Measurements from ENCODE around the gene PFN1.

Gene PFN1

DNA sequence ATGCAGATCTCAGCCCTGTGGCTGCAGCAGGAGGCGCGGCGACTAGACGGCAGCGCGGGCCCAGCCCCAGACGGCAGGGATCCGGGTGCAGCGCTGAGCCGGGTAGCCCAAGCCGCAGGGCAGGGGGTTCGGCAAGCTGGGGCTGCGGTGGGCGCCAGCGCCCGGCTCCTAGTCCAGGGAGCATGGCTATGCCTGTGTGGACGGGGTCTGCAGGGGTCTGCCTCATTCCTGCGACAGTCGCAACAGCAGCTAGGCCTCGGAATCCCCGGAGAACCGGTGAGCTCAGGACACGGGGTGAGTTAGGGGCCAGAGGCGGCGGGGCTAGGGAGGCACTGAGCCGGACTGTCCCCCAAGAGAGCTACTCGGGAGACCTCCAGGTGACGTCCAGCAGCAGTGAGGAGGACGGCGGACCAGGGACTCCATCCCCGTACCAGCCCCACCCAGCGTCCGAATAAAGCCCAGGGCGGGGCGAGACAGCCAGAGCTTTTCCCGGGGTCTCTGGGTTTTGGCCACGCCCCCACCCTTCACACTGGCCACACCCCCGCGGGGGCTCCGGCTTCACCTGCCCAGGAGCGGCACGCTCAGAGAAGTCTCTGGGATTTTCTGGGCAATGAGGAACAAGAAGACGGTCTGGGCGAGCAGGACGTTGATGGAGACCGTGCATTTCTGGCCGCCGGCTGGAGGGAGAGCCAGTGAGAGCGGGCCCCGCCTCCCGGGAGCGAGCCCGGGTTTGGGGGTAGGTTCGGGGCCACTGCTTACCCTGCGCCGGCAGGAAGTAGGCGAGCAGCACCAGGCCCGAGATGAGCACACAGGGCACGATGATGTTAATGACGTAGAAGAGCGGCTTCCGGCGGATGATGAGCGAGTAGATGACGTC lies 47.9 kb downstream of the PFN1 start:
- TF ChIP-seq, protein P1, sequence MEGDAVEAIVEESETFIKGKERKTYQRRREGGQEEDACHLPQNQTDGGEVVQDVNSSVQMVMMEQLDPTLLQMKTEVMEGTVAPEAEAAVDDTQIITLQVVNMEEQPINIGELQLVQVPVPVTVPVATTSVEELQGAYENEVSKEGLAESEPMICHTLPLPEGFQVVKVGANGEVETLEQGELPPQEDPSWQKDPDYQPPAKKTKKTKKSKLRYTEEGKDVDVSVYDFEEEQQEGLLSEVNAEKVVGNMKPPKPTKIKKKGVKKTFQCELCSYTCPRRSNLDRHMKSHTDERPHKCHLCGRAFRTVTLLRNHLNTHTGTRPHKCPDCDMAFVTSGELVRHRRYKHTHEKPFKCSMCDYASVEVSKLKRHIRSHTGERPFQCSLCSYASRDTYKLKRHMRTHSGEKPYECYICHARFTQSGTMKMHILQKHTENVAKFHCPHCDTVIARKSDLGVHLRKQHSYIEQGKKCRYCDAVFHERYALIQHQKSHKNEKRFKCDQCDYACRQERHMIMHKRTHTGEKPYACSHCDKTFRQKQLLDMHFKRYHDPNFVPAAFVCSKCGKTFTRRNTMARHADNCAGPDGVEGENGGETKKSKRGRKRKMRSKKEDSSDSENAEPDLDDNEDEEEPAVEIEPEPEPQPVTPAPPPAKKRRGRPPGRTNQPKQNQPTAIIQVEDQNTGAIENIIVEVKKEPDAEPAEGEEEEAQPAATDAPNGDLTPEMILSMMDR (IDR thresholded peaks at IDR 0.05; ENCODE audit: insufficient read depth, low read depth, low read length, missing control alignments), result no peak
- DNase-seq (ENCODE audit: low read depth), result no peak
- no peak overlapping the region for H3K4me3 ChIP-seq (ENCODE audit: low read length)

DNA sequence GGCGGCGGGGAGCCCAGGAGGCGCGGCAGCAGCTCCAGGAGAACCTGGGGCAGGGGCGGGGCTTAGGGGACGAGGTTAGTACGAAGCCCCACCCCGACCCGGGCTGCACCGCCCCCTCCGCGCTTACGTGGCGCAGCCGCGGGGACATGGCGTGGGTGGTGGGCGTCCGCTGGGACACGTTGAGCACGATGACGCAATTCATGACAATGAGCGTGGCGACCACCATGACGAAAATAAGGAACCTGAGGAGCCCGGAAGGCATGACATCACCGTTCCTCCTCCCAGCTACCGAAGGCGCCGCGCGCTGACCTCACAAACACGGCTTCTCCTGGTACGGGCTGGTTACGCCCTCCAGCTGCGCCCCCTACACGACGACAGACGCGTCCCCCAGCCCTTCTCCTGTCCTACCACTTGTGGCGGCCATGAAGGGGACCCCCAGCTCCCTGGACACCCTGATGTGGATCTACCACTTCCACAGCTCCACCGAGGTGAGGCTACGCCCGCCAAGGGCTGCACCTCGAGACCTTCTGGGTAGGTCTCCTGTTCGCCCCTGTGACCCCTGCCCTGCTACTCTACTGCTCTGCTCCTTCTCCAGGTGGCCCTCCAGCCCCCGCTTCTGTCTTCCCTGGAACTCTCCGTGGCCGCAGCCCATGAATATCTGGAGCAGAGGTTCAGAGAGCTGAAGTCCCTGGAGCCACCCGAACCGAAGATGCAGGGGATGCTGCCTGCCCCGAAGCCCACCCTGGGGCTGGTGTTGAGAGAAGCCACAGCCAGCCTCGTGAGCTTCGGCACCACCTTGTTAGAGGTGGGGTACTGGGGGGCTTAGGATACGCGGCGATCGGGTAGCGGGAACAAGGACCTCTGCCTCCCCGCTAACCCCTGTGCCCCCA lies 48.7 kb downstream of the PFN1 start, which contains the start of gene C17orf107:
Gene C17orf107 (plus strand): TSS at position 196 of the 890 bp plus-strand sequence. CDS start 227 bp downstream, at position 423.
- TF ChIP-seq, protein P1 (IDR thresholded peaks at IDR 0.05; ENCODE audit: insufficient read depth, low read depth, low read length, missing control alignments), result no peak
- H3K4me3 ChIP-seq (ENCODE audit: low read length), result peak within 1 kb of the TSS; percentile 38
- peak; percentile 89 for DNase-seq (ENCODE audit: low read depth)

GRCh38 chr17:4898927-4899326 lies 49.4 kb downstream of the PFN1 start:
- DNase-seq (ENCODE audit: low read depth), result no peak
- H3K4me3 ChIP-seq (ENCODE audit: low read length), result no peak overlapping the region
- TF ChIP-seq, protein P1 (IDR thresholded peaks at IDR 0.05; ENCODE audit: insufficient read depth, low read depth, low read length, missing control alignments), result no peak

- TF ChIP-seq, protein P1 (IDR thresholded peaks at IDR 0.05; ENCODE audit: insufficient read depth, low read depth, low read length, missing control alignments), result no peak
- DNase-seq (ENCODE audit: low read depth), result no peak
- no peak overlapping the region for H3K4me3 ChIP-seq (ENCODE audit: low read length)
These were observed 50.0 kb downstream of the PFN1 start for GRCh38 chr17:4898351-4898750.

GRCh38 chr17:4897785-4898184 lies 50.5 kb downstream of the PFN1 start:
- DNase-seq (ENCODE audit: low read depth), result no peak
- H3K4me3 ChIP-seq (ENCODE audit: low read length), result no peak overlapping the region
- TF ChIP-seq, protein P1 (IDR thresholded peaks at IDR 0.05; ENCODE audit: insufficient read depth, low read depth, low read length, missing control alignments), result no peak

GRCh38 chr17:4897198-4897687 lies 51.1 kb downstream of the PFN1 start:
- no peak overlapping the region for H3K4me3 ChIP-seq (ENCODE audit: low read length)
- TF ChIP-seq, protein P1 (IDR thresholded peaks at IDR 0.05; ENCODE audit: insufficient read depth, low read depth, low read length, missing control alignments), result no peak
- no peak for DNase-seq (ENCODE audit: low read depth)
